ENCODE results near the gene HES1. TPM values are rescaled to one million over a fixed set of nuclear protein-coding genes. Genes with fewer than 3 reads are reported as not detected.

HES1 gene
- polyA plus RNA-seq, 3 donors: 0.17 to 66.6 (median 0.26) TPM

GRCh38 chr3:194087280-194087679 is 48.7 kb upstream of the HES1 start:
- peaks cover 30 to 31% of the 10 kb centered on the region in 2 donors for H3K4me1 ChIP-seq (ENCODE audit: control insufficient read depth in 1 of 2, insufficient read depth in 2 of 2, low read length in 2 of 2)
- DNase-seq: no peak

More at GRCh38 chr3:194087280-194087679, 48.7 kb upstream of the HES1 start:
- TF ChIP-seq CTCF (IDR thresholded peaks at IDR 0.05): no peak
- H3K27me3 Mint-ChIP-seq (ENCODE audit: low read depth in 3 of 3): peaks cover 6 to 10% (median 6%) of the 10 kb centered on the region in 3 donors
- Histone ChIP-seq H3K36me3 (replicated peaks in 1 of 2; ENCODE audit: control insufficient read depth in 1 of 2, insufficient read depth in 2 of 2, low read length in 2 of 2) (no peaks in the 10 kb centered on the region), H3K27me3 (ENCODE audit: control insufficient read depth in 2 of 2, insufficient read depth in 2 of 2, low read length in 2 of 2) (no peaks in the 10 kb centered on the region), H4K20me1 (ENCODE audit: insufficient read depth, low read length) (no peaks in the 10 kb centered on the region), H3K9me3 (replicated peaks in 1 of 2; ENCODE audit: control insufficient read depth in 1 of 2, insufficient read depth in 1 of 2, low read length in 2 of 2) (no peaks in the 10 kb centered on the region), H3K27ac (ENCODE audit: low read depth in 1 of 2, low read length in 2 of 2) (no peak overlapping the region), H3K79me2 (ENCODE audit: insufficient read depth, low read length) (no peaks in the 10 kb centered on the region), H3K9ac (ENCODE audit: insufficient read depth, low read length, poor library complexity, severe bottlenecking) (no peak overlapping the region), H3K4me3 (replicated peaks in 1 of 3; ENCODE audit: low read depth in 2 of 3, low read length in 3 of 3) (no peak overlapping the region), H3K4me2 (replicated peaks; ENCODE audit: extremely low read depth, low read length, poor library complexity, severe bottlenecking) (no peak overlapping the region), H2AFZ (ENCODE audit: insufficient read depth, low read depth, low read length, poor library complexity, severe bottlenecking) (no peak overlapping the region)
- intact Hi-C loops (cut with micrococcal nuclease): loop anchor here in 1 of 2 donors (5.0 to 10.0 kb wide), 2 partner anchors 50 to 82 kb away; partner anchors contain the start of gene HES1
- peaks cover 0 to 3% of the 10 kb centered on the region in 2 donors for H3K36me3 Mint-ChIP-seq
- H3K9me3 Mint-ChIP-seq: no peaks in the 10 kb centered on the region
- H3K27ac Mint-ChIP-seq: peak overlapping the region in 4 of 7 donors; percentile 8 to 94 (median 78)
- peaks cover 40% of the 10 kb centered on the region for H3K4me1 Mint-ChIP-seq
- WGBS (ENCODE audit: insufficient coverage): 100% methylated on average over 3 of the region's 5 CpGs
- H3K4me3 Mint-ChIP-seq: no peak overlapping the region

Data from CD14-positive monocyte (primary cell).